NCI-H460 (cell line): ENCODE data around the gene PLP2. TPM values are rescaled to one million over a fixed set of nuclear protein-coding genes. Genes with fewer than 3 reads are reported as not detected.
"Not testable (repeated sequence)": the region's sequence is repeated elsewhere in the genome, so short reads cannot be mapped to it uniquely, and the experiment has no call there.

ENCODE experiments used
- DNase-seq: peaks from one replicate; pipeline ENCODE4 v3.0.0-alpha.2; 2016; ENCODE audit warnings: low read depth; ENCODE audit errors: extremely low read depth
- total RNA-seq: library from RNA; depleted of rRNA; stranded (reverse); fragments of >200 nt; shearing (Covaris generic); gene quantifications from 2 replicates; pipeline ENCODE4 v1.2.3, GENCODE V29; 2014

The PLP2 gene
- total RNA-seq, 1 experiment from 2014 or later = 249 TPM

- no peak for DNase-seq
Measured at GRCh38 chrX:49162620-49163019, 9.1 kb upstream of the PLP2 start, which contains the start of gene MAGIX. Gene MAGIX, plus strand, starts transcription at chrX:49162758. Its CDS starts 132 bp downstream, at chrX:49162890.

GRCh38 chrX:49163555-49164419, 7.9 kb upstream of the PLP2 start:
- DNase-seq = peak; percentile 86

GRCh38 chrX:49164589-49165360, 6.9 kb upstream of the PLP2 start:
- no peak for DNase-seq

DNA sequence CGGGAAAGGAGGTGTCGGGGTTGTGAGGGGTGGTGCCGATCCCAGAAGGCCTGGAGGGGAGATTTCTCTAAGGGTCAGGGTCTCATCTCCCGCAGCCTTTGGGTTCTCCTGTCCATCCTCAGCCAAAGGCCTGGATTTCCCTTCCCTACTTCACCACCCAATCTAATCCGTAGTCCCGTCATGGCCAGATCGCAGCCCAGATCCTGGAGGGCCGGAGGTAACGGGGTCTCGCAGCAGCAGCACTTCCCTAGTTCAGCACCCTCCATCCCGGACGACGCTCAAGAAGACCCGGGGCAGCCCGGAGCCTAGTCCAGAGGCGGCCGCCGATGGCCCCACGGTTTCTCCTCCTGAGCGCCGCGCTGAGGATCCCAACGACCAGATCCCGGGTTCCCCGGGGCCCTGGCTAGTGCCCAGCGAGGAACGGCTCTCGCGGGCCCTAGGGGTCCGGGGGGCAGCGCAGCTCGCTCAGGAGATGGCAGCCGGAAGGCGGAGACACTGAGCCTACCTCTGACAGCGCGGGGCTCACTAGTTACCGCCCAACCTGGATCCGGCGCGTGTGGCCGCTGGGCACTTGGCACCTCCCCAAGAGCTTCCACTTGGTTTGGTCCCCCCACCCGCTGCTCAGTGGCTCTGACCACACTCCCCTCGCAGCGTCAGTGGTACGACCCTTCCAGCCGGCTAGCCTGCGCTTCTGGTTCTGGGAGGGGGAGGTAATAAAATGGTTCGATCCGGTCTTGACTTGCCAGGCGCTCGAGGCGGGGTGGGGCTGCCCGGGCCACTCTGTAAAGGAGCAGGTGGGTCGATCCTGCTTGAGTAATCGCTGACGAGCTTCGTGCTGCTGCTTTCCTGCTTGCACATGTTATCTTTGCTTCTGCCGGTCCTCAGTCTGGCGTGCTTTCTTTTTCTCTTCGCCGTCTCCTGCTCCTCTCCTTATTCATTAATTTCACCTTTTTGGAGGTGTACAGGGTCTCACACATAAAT, 5.5 kb upstream of the PLP2 start:
- DNase-seq = peak; percentile 86

GRCh38 chrX:49166914-49167739, 4.6 kb upstream of the PLP2 start:
- DNase-seq = no peak

- no peak for DNase-seq
Measured at GRCh38 chrX:49167740-49168108, 4.0 kb upstream of the PLP2 start.

GRCh38 chrX:49172280-49172780, 632 bp downstream of the PLP2 start:
- DNase-seq = peak; percentile 63

DNA sequence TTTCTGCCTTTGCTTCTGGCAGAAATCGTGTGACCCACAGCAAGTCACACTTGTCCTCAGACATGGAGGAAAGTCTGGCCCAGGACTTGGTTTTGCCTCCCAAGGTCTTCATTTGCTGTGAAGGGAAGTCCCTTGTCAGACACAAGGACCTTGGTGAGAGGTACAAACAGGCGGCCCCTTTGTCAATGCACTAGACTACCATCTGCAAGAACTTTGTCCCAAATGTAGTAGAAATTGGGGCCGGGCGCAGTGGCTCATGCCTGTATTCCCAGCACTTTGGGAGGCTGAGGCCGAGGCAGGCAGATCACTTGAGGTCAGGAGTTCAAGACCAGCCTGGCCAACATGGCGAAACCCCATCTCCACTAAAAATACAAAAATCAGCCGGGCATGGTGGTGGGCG, 1.8 kb downstream of the PLP2 start:
- not testable (repeated sequence) for DNase-seq

- DNase-seq = no peak
Measured at GRCh38 chrX:49174723-49175122, 3.0 kb downstream of the PLP2 start.

- no peak for DNase-seq
Measured at GRCh38 chrX:49175435-49176274, 4.0 kb downstream of the PLP2 start.

DNA sequence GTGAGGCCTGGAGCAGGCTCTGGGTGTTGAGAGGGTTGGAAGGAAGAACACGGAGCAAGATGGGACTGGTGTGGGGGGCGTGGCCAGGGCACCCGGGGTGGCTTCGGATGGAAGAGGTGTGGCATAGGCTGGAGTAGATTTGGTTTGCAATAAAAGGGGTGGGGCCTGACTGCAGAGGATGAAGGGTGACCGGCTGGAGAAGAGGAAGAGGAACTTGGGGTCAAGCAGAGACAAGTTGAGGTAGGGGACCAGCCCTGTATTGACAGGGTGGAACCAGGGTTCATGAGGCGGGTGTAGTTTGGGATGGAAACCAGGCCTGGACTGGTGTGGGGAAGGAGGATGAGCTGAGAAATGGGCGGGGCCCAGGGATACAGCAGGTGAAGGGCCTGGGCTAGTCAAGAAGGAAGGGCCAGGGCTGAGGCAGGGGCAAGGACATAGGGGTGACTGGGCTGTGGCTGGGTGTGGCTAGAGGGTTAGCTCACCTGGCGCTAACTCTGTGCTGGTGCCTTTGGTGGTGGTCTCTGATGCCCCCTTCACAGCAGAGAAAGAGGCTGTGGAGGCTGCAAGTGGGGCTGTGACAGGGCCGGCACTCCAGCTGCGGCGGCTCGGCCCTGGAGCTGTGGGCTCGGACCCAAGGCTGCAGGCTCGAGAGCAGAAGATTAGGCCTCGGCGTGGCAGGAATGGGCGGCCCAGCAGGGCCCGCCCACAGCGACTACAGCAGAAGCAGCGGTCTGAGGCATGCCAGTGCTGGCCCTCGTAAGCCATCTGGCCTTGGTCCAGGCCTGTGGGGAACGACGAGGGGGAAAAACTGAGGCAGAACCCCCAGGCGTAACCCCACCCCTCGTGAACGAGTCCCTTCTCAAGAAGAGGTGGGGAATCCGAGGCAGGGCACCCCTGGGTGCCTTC, 5.0 kb downstream of the PLP2 start:
- DNase-seq = no peak

- no peak for DNase-seq
Measured at GRCh38 chrX:49177338-49177833, 5.7 kb downstream of the PLP2 start.

DNA sequence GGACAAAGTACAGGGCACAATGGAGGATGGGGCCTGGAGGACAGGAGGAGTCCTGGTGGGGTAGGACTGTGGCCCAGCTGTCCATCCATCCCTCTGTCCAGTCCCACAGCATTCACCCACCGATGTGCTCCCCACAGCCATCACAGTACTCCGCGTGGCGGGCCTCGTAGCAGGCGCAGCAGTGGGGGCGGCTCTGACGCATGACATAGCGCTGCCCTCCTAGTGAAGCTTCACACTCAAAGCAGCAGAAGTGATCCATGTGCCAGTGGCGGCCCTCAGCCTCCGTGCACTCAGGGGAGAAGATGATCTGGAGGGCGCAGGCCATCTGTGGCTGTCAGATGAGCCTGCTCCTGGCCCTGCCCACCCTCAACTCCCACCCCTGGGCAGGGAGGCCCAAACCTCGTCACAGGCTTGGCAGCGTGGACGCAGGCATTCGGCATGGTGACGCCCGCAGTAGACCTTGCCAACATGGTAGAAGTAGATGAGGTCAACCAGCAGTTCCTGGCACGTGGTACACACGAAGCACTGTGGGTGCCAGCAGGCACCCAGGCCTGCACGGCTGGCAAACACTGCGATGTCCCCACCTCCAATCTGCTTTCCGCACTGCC, 6.3 kb downstream of the PLP2 start:
- DNase-seq = no peak

- DNase-seq = no peak
Measured at GRCh38 chrX:49178537-49178936, 6.8 kb downstream of the PLP2 start.

- no peak for DNase-seq
Measured at GRCh38 chrX:49179358-49179757, 7.7 kb downstream of the PLP2 start.

GRCh38 chrX:49183701-49184281, 12.1 kb downstream of the PLP2 start:
- DNase-seq = no peak
